HepG2 (cell line): ENCODE results near the gene POLRMT. TPM values are rescaled to one million over a fixed set of nuclear protein-coding genes. Genes with fewer than 3 reads are reported as not detected.

Experiments used
- ATAC-seq: fragments of 200-7000 bp; cut with Tn5 transposase; 3 replicates; pipeline ENCODE4 v1.9.1; 2020; ENCODE audit warnings: mild to moderate bottlenecking, moderate library complexity
- BruUV-seq: library from RNA; stranded (reverse); fragments of 400-500 nt; replicated peaks from 2 replicates; lab custom pipeline; 2021; lab: Mats Ljungman, UMichigan
- CTCF ChIA-PET: fragments of 300-600 bp; formaldehyde crosslinking; extraction: SDS; loops from one replicate; lab custom pipeline; 2021; ENCODE audit warnings: low total read pairs, inconsistent platforms, low intra/inter-chr PET ratio; lab: Yijun Ruan, JAX
- POLR2A ChIA-PET: fragments of 350-600 bp; sonication (Branson Sonifier 250); formaldehyde crosslinking; loops from one replicate; lab custom pipeline; 2020; ENCODE audit warnings: antibody characterized with exemption, inconsistent platforms; lab: Yijun Ruan, JAX
- DNase-seq: peaks from one replicate; pipeline ENCODE4 v3.0.0-alpha.2; 2015; ENCODE audit warnings: low spot score
- FAIRE-seq: peaks from 3 replicates; lab custom pipeline; 2011; peaks lifted over from hg19 to GRCh38; lab: Jason Lieb, UNC
- H2AFZ ChIP-seq: one replicate; pipeline ENCODE4 v1.6.1; 2011; ENCODE audit warnings: low read length, inconsistent platforms
- H3K27ac ChIP-seq: fragments of 300-600 bp; 3 replicates; pipeline ENCODE4 v1.8.0; 2011; ENCODE audit warnings: mixed run types, mild to moderate bottlenecking, mixed read lengths, low read length, inconsistent platforms; ENCODE audit not compliant: insufficient read depth; ENCODE audit errors: extremely low read length
- H3K27me3 ChIP-seq, 2 experiments: fragments of 200-600 bp in 1 of 2; 2 replicates in 1 of 2; 3 replicates in 1 of 2; pipeline versions ENCODE4 v1.6.0 to v1.8.0; 2011; ENCODE audit warnings: low read length in 2 of 2, mild to moderate bottlenecking in 2 of 2, moderate library complexity in 2 of 2, inconsistent platforms in 1 of 2; ENCODE audit not compliant: insufficient read depth in 2 of 2, control insufficient read depth in 1 of 2
- H3K36me3 ChIP-seq, 2 experiments: fragments of 200-600 bp in 1 of 2; replicated peaks in 1 of 2; 2 replicates in 1 of 2; 3 replicates in 1 of 2; pipeline versions ENCODE4 v1.5.1 to v1.8.0; 2011; ENCODE audit warnings: low read length in 2 of 2, inconsistent platforms in 1 of 2; ENCODE audit not compliant: insufficient read depth in 2 of 2, control insufficient read depth in 1 of 2
- H3K4me1 ChIP-seq: 2 replicates; pipeline ENCODE4 v1.5.1; 2012; ENCODE audit warnings: low read length, inconsistent platforms; ENCODE audit not compliant: insufficient read depth
- H3K4me2 ChIP-seq: 2 replicates; pipeline ENCODE4 v1.6.0; 2011; ENCODE audit warnings: low read depth, low read length, inconsistent platforms
- H3K4me3 ChIP-seq, 3 experiments: fragments of 200-600 bp in 1 of 3; sonication (generic), shearing (Covaris generic) in 1 of 3; replicated peaks in 1 of 3; 2 replicates each; pipeline ENCODE4 v1.5.1; 2011 to 2016; ENCODE audit warnings: low read length in 3 of 3, inconsistent platforms in 2 of 3, low read depth in 2 of 3, mild to moderate bottlenecking in 2 of 3, control low read depth in 1 of 3, mixed read lengths in 1 of 3; ENCODE audit not compliant: insufficient read depth in 1 of 3
- H3K79me2 ChIP-seq: one replicate; pipeline ENCODE4 v1.6.1; 2011; ENCODE audit warnings: low read length, inconsistent platforms; ENCODE audit not compliant: insufficient read depth
- H3K9ac ChIP-seq: 2 replicates; pipeline ENCODE4 v1.6.0; 2011; ENCODE audit warnings: mild to moderate bottlenecking, low read depth, low read length, inconsistent platforms; ENCODE audit not compliant: insufficient read depth
- H3K9me3 ChIP-seq: 2 replicates; pipeline ENCODE4 v1.5.1; 2012; ENCODE audit warnings: mild to moderate bottlenecking, low read length
- H4K20me1 ChIP-seq: 2 replicates; pipeline ENCODE4 v1.6.0; 2011; ENCODE audit warnings: inconsistent platforms, mild to moderate bottlenecking, low read length, moderate library complexity; ENCODE audit not compliant: insufficient read depth
- AGO2 ChIP-seq: fragments of 200-400 bp; formaldehyde crosslinking; optimal IDR thresholded peaks from 2 replicates; pipeline ENCODE3; 2017; ENCODE audit warnings: mild to moderate bottlenecking, low read depth, low read length, moderate library complexity
- DR1 ChIP-seq: sonication (generic); formaldehyde crosslinking; IDR thresholded peaks from 2 replicates; pipeline ENCODE4 v1.8.0; 2021; ENCODE audit warnings: mild to moderate bottlenecking, missing genetic modification reagents, inconsistent platforms
- RBFOX2 ChIP-seq: fragments of 200-400 bp; formaldehyde crosslinking; IDR thresholded peaks from 2 replicates; pipeline ENCODE4 v1.6.1; 2017; ENCODE audit warnings: low read depth, mild to moderate bottlenecking, low read length
- ZBTB38 ChIP-seq: sonication (generic); formaldehyde crosslinking; IDR thresholded peaks from 2 replicates; pipeline ENCODE4 v1.5.1; 2020; ENCODE audit warnings: mild to moderate bottlenecking, missing genetic modification reagents
- ZNF430 ChIP-seq: sonication (generic); formaldehyde crosslinking; IDR thresholded peaks from 2 replicates; pipeline ENCODE4 v1.9.0; 2021; ENCODE audit warnings: mild to moderate bottlenecking, missing genetic modification reagents
- WGBS: methylation state at CpG from one replicate; pipeline ENCODE4 v1.1.6; 2017; ENCODE audit warnings: low lambda C conversion rate; 5-methylcytosine and 5-hydroxymethylcytosine counted together
- in situ Hi-C: cut with HindIII; loops from 2 replicates; pipeline ENCODE4 v1.10.0; 2017; ENCODE audit warnings: low pct_unique_long_range_greater_than_20kb; ENCODE audit not compliant: extremely low pct_ligation_motif_present
- intact Hi-C: fragments of 100-400 bp; cut with micrococcal nuclease; formaldehyde crosslinking; loops from one replicate; pipeline ENCODE4 v1.10.0; 2022; ENCODE audit not compliant: unreplicated experiment
- polyA plus RNA-seq, 8 experiments: library from polyadenylated mRNA; depleted of rRNA in 3 of 8; stranded (reverse) in 7 of 8; unstranded in 1 of 8; fragments of >200 nt; fragmentation: Illumina TruSeq in 4 of 8; extraction: Trizol in 4 of 8; gene quantifications; 2 replicates each; pipeline versions ENCODE4 v1.2.1 to v1.2.3, GENCODE V29; 2011 to 2016; ENCODE audit warnings: low read depth in 4 of 8, missing spikeins in 1 of 8, mixed read lengths in 1 of 8; ENCODE audit not compliant: insufficient read depth in 1 of 8
- total RNA-seq, 5 experiments: library from RNA; depleted of rRNA; stranded (reverse); fragments of >200 nt; fragmentation: Illumina TruSeq; extraction: Trizol; gene quantifications; 2 replicates each; pipeline ENCODE4 v1.2.3, GENCODE V29; 2016; ENCODE audit warnings: low read depth in 1 of 5
- TF ChIP-seq, protein P1 (sequence below): sonication (generic); formaldehyde crosslinking; conservative IDR thresholded peaks from 2 replicates; pipeline ENCODE4 v1.4.0; 2020; ENCODE audit warnings: missing genetic modification reagents
- TF ChIP-seq, protein P2 (sequence below): sonication (generic); formaldehyde crosslinking; IDR thresholded peaks from 2 replicates; pipeline ENCODE4 v1.5.1; 2020; ENCODE audit warnings: mild to moderate bottlenecking, missing genetic modification reagents, moderate library complexity

Gene POLRMT
- total and polyA plus RNA-seq, 2 of the 13 experiments (the other 11 are each of a cell fraction or from before 2014, with no cell fraction given): 78.0 to 101 TPM

DNA sequence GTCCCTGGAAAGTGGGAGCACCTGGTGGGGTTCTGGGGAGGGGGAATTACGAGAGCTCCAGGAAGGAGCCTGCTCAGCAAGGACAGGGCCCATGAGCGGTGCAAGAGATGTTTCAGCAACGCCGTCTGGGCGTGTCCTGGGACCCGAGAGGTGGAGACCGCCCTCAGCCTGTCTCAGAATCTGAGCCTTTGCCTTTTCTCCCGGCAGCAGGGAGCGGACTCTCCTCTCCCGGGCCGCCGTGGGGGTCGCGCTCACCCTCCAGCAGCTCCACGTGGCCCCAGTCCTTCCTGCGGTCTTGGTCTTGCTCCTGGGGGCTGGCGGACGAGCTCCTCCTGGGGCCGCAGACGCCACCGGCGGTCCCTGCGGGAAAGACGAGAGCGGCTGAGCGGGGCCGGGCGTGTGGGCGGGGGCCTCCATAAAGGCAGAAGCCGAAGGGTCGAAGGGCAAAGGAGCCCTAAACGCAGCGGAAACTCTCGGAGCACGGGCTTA, 714 bp downstream of the POLRMT start (continued):
- TF ChIP-seq, protein P1, sequence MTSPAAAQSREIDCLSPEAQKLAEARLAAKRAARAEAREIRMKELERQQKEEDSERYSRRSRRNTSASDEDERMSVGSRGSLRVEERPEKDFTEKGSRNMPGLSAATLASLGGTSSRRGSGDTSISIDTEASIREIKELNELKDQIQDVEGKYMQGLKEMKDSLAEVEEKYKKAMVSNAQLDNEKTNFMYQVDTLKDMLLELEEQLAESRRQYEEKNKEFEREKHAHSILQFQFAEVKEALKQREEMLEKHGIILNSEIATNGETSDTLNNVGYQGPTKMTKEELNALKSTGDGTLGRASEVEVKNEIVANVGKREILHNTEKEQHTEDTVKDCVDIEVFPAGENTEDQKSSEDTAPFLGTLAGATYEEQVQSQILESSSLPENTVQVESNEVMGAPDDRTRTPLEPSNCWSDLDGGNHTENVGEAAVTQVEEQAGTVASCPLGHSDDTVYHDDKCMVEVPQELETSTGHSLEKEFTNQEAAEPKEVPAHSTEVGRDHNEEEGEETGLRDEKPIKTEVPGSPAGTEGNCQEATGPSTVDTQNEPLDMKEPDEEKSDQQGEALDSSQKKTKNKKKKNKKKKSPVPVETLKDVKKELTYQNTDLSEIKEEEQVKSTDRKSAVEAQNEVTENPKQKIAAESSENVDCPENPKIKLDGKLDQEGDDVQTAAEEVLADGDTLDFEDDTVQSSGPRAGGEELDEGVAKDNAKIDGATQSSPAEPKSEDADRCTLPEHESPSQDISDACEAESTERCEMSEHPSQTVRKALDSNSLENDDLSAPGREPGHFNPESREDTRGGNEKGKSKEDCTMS (CRISPR knock-in tag): no peak

DNA sequence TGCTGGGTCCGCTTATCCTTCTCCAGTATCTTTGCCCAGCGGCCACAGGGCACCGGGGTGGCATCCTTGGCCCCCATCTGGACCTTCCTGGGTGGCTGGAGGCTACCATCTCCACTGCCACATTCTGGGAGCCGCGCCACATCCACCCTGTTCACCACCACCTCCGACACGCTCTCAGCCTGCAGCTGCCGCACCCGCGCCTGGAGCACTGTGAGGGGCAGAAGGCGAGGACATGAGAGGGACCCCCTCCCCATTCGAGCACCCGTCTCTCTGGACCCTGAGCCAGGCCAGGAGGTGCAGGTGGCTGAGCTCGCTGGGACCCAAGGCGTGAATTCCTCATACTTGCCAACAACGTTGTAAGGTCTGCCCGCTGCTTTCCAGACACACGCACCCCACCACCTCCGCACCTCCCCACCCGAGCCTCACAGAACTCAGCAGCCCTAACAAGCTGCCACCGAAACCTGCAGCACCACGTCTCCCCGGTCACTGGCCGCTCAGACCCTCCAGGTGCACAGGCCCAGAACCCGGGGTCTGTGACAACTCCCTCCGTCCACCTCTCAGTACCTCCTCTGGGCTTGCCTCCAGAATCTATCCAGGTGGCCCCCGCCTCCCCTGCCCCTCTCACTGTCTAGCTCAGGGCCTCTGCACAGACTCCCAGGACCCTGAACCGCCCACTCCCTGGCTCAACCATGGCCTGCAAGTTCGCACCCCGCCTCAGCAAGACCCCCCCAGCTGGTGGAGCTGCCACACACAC, 3.2 kb downstream of the POLRMT start:
- in situ Hi-C loops: no loop called here
- ChIA-PET POLR2A (no interaction called here), CTCF (no interaction called here)
- H4K20me1 ChIP-seq: peaks cover 7% of the 10 kb centered on the region; the same call in 1 of the 2 replicates
- no peak overlapping the region for H3K27ac ChIP-seq
- WGBS: 94% methylated on average over 29 of the region's 30 CpGs
- no peaks in the 10 kb centered on the region; a peak in 1 of 5 replicates for H3K27me3 ChIP-seq
- H3K4me2 ChIP-seq: no peak overlapping the region
- H3K79me2 ChIP-seq: peaks cover 30% of the 10 kb centered on the region
- H3K4me1 ChIP-seq: peaks cover 36% of the 10 kb centered on the region
- no peak overlapping the region for H2AFZ ChIP-seq
- no peaks in the 10 kb centered on the region for H3K9me3 ChIP-seq
- ATAC-seq (no peak), FAIRE-seq (no peak), DNase-seq (no peak)
- peaks cover 6 to 26% of the 10 kb centered on the region in 2 experiments; a peak in 4 of 5 replicates for H3K36me3 ChIP-seq
- H3K9ac ChIP-seq: no peak overlapping the region
- intact Hi-C loops: no loop called here
- peak; percentile 47 for TF ChIP-seq AGO2
- TF ChIP-seq RBFOX2: peak; percentile 55; the same call in 1 of the 2 replicates
- TF ChIP-seq ZBTB38 (CRISPR knock-in tag): peak; percentile 70; the same call in 1 of the 2 replicates
- no peak for TF ChIP-seq ZNF430 (CRISPR knock-in tag)
- TF ChIP-seq, protein P2, sequence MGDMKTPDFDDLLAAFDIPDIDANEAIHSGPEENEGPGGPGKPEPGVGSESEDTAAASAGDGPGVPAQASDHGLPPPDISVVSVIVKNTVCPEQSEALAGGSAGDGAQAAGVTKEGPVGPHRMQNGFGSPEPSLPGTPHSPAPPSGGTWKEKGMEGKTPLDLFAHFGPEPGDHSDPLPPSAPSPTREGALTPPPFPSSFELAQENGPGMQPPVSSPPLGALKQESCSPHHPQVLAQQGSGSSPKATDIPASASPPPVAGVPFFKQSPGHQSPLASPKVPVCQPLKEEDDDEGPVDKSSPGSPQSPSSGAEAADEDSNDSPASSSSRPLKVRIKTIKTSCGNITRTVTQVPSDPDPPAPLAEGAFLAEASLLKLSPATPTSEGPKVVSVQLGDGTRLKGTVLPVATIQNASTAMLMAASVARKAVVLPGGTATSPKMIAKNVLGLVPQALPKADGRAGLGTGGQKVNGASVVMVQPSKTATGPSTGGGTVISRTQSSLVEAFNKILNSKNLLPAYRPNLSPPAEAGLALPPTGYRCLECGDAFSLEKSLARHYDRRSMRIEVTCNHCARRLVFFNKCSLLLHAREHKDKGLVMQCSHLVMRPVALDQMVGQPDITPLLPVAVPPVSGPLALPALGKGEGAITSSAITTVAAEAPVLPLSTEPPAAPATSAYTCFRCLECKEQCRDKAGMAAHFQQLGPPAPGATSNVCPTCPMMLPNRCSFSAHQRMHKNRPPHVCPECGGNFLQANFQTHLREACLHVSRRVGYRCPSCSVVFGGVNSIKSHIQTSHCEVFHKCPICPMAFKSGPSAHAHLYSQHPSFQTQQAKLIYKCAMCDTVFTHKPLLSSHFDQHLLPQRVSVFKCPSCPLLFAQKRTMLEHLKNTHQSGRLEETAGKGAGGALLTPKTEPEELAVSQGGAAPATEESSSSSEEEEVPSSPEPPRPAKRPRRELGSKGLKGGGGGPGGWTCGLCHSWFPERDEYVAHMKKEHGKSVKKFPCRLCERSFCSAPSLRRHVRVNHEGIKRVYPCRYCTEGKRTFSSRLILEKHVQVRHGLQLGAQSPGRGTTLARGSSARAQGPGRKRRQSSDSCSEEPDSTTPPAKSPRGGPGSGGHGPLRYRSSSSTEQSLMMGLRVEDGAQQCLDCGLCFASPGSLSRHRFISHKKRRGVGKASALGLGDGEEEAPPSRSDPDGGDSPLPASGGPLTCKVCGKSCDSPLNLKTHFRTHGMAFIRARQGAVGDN: 0 out of 2 replicates have a peak, but pooled peaks have one; percentile 23
- no peak for TF ChIP-seq DR1 (CRISPR knock-in tag)
- BruUV-seq: no TSS peak
- no peak overlapping the region for H3K4me3 ChIP-seq
